Testis (tissue), 2 donors: Measurements from ENCODE around the gene AP2M1.

Experiments
- POLR2A ChIP-seq: fragments of 450-650 bp; IDR thresholded peaks from one replicate; pipeline ENCODE4 v1.6.1; 2017; ENCODE audit warnings: antibody characterized with exemption, mild to moderate bottlenecking, moderate library complexity
- TF ChIP-seq, protein P1 (sequence below), 3 experiments: fragments of 450-650 bp in 2 of 3; fragments of 200-600 bp in 1 of 3; sonication (generic) in 1 of 3; IDR thresholded peaks; one replicate each; pipeline ENCODE4 v1.5.1; 2016 to 2019; ENCODE audit warnings: antibody characterized with exemption in 3 of 3, mild to moderate bottlenecking in 2 of 3, moderate library complexity in 1 of 3

DNA sequence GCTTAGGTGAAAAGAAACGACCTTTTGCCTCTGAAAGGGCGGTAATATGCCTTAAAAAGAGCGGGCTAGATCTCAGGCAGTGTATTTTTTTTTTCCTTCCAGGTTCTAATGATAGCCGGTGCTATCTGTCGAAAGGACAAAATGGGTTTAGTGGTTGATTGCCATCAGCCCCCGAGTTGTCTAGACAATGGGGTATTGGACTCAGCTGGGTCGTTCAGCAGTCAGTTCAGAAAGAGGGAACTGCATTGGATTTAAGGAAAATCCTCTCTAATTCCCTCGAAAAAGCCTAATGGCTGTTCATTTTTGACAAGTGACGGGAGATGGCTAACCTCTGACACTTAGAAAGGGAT lies 38.8 kb upstream of the AP2M1 start:
- TF ChIP-seq, protein P1, sequence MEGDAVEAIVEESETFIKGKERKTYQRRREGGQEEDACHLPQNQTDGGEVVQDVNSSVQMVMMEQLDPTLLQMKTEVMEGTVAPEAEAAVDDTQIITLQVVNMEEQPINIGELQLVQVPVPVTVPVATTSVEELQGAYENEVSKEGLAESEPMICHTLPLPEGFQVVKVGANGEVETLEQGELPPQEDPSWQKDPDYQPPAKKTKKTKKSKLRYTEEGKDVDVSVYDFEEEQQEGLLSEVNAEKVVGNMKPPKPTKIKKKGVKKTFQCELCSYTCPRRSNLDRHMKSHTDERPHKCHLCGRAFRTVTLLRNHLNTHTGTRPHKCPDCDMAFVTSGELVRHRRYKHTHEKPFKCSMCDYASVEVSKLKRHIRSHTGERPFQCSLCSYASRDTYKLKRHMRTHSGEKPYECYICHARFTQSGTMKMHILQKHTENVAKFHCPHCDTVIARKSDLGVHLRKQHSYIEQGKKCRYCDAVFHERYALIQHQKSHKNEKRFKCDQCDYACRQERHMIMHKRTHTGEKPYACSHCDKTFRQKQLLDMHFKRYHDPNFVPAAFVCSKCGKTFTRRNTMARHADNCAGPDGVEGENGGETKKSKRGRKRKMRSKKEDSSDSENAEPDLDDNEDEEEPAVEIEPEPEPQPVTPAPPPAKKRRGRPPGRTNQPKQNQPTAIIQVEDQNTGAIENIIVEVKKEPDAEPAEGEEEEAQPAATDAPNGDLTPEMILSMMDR (IDR thresholded peaks at IDR 0.05) = no peak
- TF ChIP-seq POLR2A = no peak
